BJ (cell line): ENCODE results near the gene ZNF621. TPM values are rescaled to one million over a fixed set of nuclear protein-coding genes. Genes with fewer than 3 reads are reported as not detected.

ENCODE experiments used
- CTCF ChIA-PET: fragments of 350-600 bp; formaldehyde crosslinking; extraction: SDS; loops from one replicate; lab custom pipeline; 2021; ENCODE audit warnings: antibody characterized with exemption, inconsistent platforms; lab: Yijun Ruan, JAX
- POLR2A ChIA-PET: fragments of 300-600 bp; sonication (Branson Sonifier 250); formaldehyde crosslinking; extraction: SDS; loops from one replicate; lab custom pipeline; 2021; ENCODE audit warnings: antibody characterized with exemption; lab: Charles Lee
- DNase-seq: peaks from one replicate; pipeline ENCODE4 v3.0.0-alpha.2; 2011; ENCODE audit warnings: low read depth
- H3K27me3 ChIP-seq: 2 replicates; pipeline ENCODE4 v1.6.0; 2011; ENCODE audit warnings: low read length; ENCODE audit not compliant: control insufficient read depth, insufficient read depth
- H3K36me3 ChIP-seq: 2 replicates; pipeline ENCODE4 v1.5.1; 2011; ENCODE audit warnings: low read length; ENCODE audit not compliant: control insufficient read depth, insufficient read depth
- H3K4me3 ChIP-seq: 2 replicates; pipeline ENCODE4 v1.5.1; 2011; ENCODE audit warnings: low read depth, mild to moderate bottlenecking, control low read depth, low read length
- polyA plus RNA-seq: library from polyadenylated mRNA; depleted of rRNA; stranded (reverse); fragments of >200 nt; gene quantifications from 2 replicates; pipeline ENCODE4 v1.2.3, GENCODE V29; 2011
- TF ChIP-seq, protein P1 (sequence below): IDR thresholded peaks from 2 replicates; pipeline ENCODE4 v1.5.1; 2011; ENCODE audit warnings: low read depth, mild to moderate bottlenecking, control low read depth, inconsistent platforms, low read length, moderate library complexity; ENCODE audit not compliant: insufficient read depth

ZNF621 gene
- polyA plus RNA-seq, 1 experiment = 13.2 TPM

GRCh38 chr3:40574661-40575060 is 49.9 kb downstream of the ZNF621 start:
- no peaks in the 10 kb centered on the region for H3K36me3 ChIP-seq
- H3K4me3 ChIP-seq = no peak overlapping the region
- DNase-seq = no peak
- 0 out of 2 replicates have a peak, but pooled peaks cover 1% of the 10 kb centered on the region for H3K27me3 ChIP-seq
- POLR2A ChIA-PET = no interaction called here
- CTCF ChIA-PET = no interaction called here
- TF ChIP-seq, protein P1, sequence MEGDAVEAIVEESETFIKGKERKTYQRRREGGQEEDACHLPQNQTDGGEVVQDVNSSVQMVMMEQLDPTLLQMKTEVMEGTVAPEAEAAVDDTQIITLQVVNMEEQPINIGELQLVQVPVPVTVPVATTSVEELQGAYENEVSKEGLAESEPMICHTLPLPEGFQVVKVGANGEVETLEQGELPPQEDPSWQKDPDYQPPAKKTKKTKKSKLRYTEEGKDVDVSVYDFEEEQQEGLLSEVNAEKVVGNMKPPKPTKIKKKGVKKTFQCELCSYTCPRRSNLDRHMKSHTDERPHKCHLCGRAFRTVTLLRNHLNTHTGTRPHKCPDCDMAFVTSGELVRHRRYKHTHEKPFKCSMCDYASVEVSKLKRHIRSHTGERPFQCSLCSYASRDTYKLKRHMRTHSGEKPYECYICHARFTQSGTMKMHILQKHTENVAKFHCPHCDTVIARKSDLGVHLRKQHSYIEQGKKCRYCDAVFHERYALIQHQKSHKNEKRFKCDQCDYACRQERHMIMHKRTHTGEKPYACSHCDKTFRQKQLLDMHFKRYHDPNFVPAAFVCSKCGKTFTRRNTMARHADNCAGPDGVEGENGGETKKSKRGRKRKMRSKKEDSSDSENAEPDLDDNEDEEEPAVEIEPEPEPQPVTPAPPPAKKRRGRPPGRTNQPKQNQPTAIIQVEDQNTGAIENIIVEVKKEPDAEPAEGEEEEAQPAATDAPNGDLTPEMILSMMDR = no peak

DNA sequence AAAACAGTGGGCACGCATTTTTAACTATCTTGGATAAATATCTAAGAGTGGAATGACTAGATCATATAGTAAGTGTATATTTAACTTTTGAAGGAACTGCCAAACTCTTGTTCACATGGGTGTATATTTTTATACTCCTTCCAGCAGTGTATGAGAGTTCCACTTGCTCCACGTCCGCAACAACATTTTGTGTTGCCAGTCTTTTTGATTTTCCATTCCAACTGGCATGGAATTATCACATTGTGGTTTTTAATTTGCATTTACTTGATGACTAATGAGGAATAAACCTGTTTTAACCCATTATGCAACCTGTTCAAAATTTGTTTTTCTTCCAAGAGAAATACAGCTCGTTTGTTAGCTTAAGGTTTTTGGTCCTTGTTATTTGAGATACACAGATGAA is 51.6 kb downstream of the ZNF621 start:
- POLR2A ChIA-PET = no interaction called here
- DNase-seq = no peak
- Histone ChIP-seq H3K4me3 (no peak overlapping the region), H3K27me3 (peaks cover 1% of the 10 kb centered on the region; the same call in 1 of the 2 replicates), H3K36me3 (no peaks in the 10 kb centered on the region)
- TF ChIP-seq, protein P1 = no peak
- CTCF ChIA-PET = interaction anchor here (1.0 to 1.5 kb wide), 2 partner anchors 10 to 1306 kb away, joined by 3 to 5 read pairs; no protein-coding TSS in a partner anchor

GRCh38 chr3:40580494-40581091 is 55.8 kb downstream of the ZNF621 start:
- Histone ChIP-seq H3K4me3 (no peak overlapping the region), H3K36me3 (no peaks in the 10 kb centered on the region), H3K27me3 (peaks cover 1% of the 10 kb centered on the region; the same call in 1 of the 2 replicates)
- CTCF ChIA-PET = interaction anchor here (0.5 to 3.0 kb wide), 30 partner anchors 9 to 1870 kb away, joined by 3 to 35 read pairs (median 3); no protein-coding TSS in a partner anchor
- POLR2A ChIA-PET = no interaction called here
- DNase-seq = no peak
- TF ChIP-seq, protein P1 = peak; percentile 98

GRCh38 chr3:40581166-40581565 is 56.4 kb downstream of the ZNF621 start:
- POLR2A ChIA-PET = no interaction called here
- H3K4me3 ChIP-seq = no peak overlapping the region
- DNase-seq = no peak

GRCh38 chr3:40582401-40583027 is 57.8 kb downstream of the ZNF621 start:
- no peak for DNase-seq
- H3K36me3 ChIP-seq = no peaks in the 10 kb centered on the region
- POLR2A ChIA-PET = no interaction called here
- TF ChIP-seq, protein P1 = no peak
- CTCF ChIA-PET = interaction anchor here (0.8 to 6.2 kb wide), 4 partner anchors 256 to 1299 kb away, joined by 3 to 67 read pairs (median 6); no protein-coding TSS in a partner anchor
- H3K27me3 ChIP-seq = peaks cover 4% of the 10 kb centered on the region
- H3K4me3 ChIP-seq = no peak overlapping the region

More at GRCh38 chr3:40581166-40581565, 56.4 kb downstream of the ZNF621 start:
- Histone ChIP-seq H3K27me3 (peaks cover 4% of the 10 kb centered on the region), H3K36me3 (no peaks in the 10 kb centered on the region)
- TF ChIP-seq, protein P1 = no peak
- CTCF ChIA-PET = interaction anchor here (0.6 to 3.0 kb wide), 27 partner anchors 9 to 1869 kb away, joined by 3 to 35 read pairs (median 3); no protein-coding TSS in a partner anchor
